Vagina (tissue), 2 donors: ENCODE data around the gene SARDH. TPM values are rescaled to one million over a fixed set of nuclear protein-coding genes. Genes with fewer than 3 reads are reported as not detected.

ENCODE experiments used
- DNase-seq, 2 donors: peaks; one replicate each; pipeline ENCODE4 v3.0.0-alpha.2; 2017; ENCODE audit errors: extremely low spot score in 2 of 2
- H3K27ac ChIP-seq: fragments of 200-600 bp; sonication (generic); one replicate; pipeline ENCODE4 v1.5.1; 2019
- H3K27me3 ChIP-seq: fragments of 200-600 bp; sonication (generic); one replicate; pipeline ENCODE4 v1.5.1; 2019
- H3K36me3 ChIP-seq, 2 donors: fragments of 200-600 bp; sonication (generic); one replicate each; pipeline ENCODE4 v1.5.1; 2017 to 2019
- H3K4me1 ChIP-seq: fragments of 200-600 bp; sonication (generic); one replicate; pipeline ENCODE4 v1.5.1; 2019
- H3K4me3 ChIP-seq, 2 donors: fragments of 200-600 bp; sonication (generic); 1 replicate in 1 of 2; 2 replicates in 1 of 2; pipeline ENCODE4 v1.5.1; 2016 to 2019
- H3K9me3 ChIP-seq: fragments of 200-600 bp; sonication (generic); one replicate; pipeline ENCODE4 v1.5.1; 2019
- CTCF ChIP-seq, 3 experiments: fragments of 450-650 bp in 2 of 3; fragments of 200-600 bp in 1 of 3; sonication (generic) in 1 of 3; IDR thresholded peaks; one replicate each; pipeline ENCODE4 v1.5.1; 2017 to 2019; ENCODE audit warnings: antibody characterized with exemption in 3 of 3, mild to moderate bottlenecking in 2 of 3, moderate library complexity in 2 of 3
- POLR2A ChIP-seq, 2 donors: fragments of 450-650 bp; IDR thresholded peaks; one replicate each; pipeline ENCODE4 v1.6.1; 2017; ENCODE audit warnings: antibody characterized with exemption in 2 of 2, mild to moderate bottlenecking in 2 of 2, moderate library complexity in 2 of 2
- POLR2AphosphoS5 ChIP-seq, 2 donors: sonication (generic); formaldehyde crosslinking; IDR thresholded peaks; one replicate each; pipeline ENCODE4 v1.9.0; 2017; ENCODE audit warnings: antibody characterized with exemption in 2 of 2, mild to moderate bottlenecking in 2 of 2, low read depth in 1 of 2; ENCODE audit not compliant: insufficient read depth in 1 of 2
- intact Hi-C: fragments of 100-400 bp; cut with DNase I; formaldehyde crosslinking; loops from one replicate; pipeline ENCODE4 v1.15.1; 2023
- total RNA-seq: library from RNA; depleted of rRNA; stranded (reverse); fragments of >200 nt; gene quantifications from one replicate; pipeline ENCODE4 v1.2.3, GENCODE V29; 2016

The SARDH gene
- total RNA-seq, 1 donor from 2014 or later, result 2.0 TPM

GRCh38 chr9:133672503-133673257 lies 65.5 kb downstream of the SARDH start:
- H3K4me1 ChIP-seq, result no peaks in the 10 kb centered on the region

GRCh38 chr9:133671371-133671770 lies 66.8 kb downstream of the SARDH start:
- no peak overlapping the region for H3K27ac ChIP-seq
- H3K9me3 ChIP-seq, result no peaks in the 10 kb centered on the region
- H3K4me1 ChIP-seq, result no peaks in the 10 kb centered on the region
- intact Hi-C loops, result no loop called here
- no peak for TF ChIP-seq POLR2A (IDR thresholded peaks at IDR 0.05)
- TF ChIP-seq CTCF (IDR thresholded peaks at IDR 0.05), result no peak
- TF ChIP-seq POLR2AphosphoS5 (IDR thresholded peaks at IDR 0.05; ENCODE audit: insufficient read depth in 1 of 2, low read depth in 1 of 2), result no peak
- H3K27me3 ChIP-seq, result no peaks in the 10 kb centered on the region
- H3K4me3 ChIP-seq, result no peak overlapping the region
- DNase-seq, result no peak
- no peaks in the 10 kb centered on the region for H3K36me3 ChIP-seq

More at GRCh38 chr9:133672503-133673257, 65.5 kb downstream of the SARDH start:
- H3K27me3 ChIP-seq, result no peaks in the 10 kb centered on the region
- intact Hi-C loops, result no loop called here
- no peak overlapping the region for H3K4me3 ChIP-seq
- H3K27ac ChIP-seq, result no peak overlapping the region
- no peak for DNase-seq
- no peaks in the 10 kb centered on the region for H3K36me3 ChIP-seq
- TF ChIP-seq CTCF (IDR thresholded peaks at IDR 0.05) (no peak), POLR2A (IDR thresholded peaks at IDR 0.05) (no peak), POLR2AphosphoS5 (IDR thresholded peaks at IDR 0.05; ENCODE audit: insufficient read depth in 1 of 2, low read depth in 1 of 2) (no peak)
- no peaks in the 10 kb centered on the region for H3K9me3 ChIP-seq

GRCh38 chr9:133670466-133670865 lies 67.7 kb downstream of the SARDH start:
- H3K27me3 ChIP-seq, result no peaks in the 10 kb centered on the region
- H3K4me3 ChIP-seq, result no peak overlapping the region
- no peak overlapping the region for H3K27ac ChIP-seq
- intact Hi-C loops, result no loop called here
- no peaks in the 10 kb centered on the region for H3K4me1 ChIP-seq
- DNase-seq, result no peak
- H3K36me3 ChIP-seq, result no peaks in the 10 kb centered on the region
- H3K9me3 ChIP-seq, result no peaks in the 10 kb centered on the region
- TF ChIP-seq POLR2A (IDR thresholded peaks at IDR 0.05), result no peak
- TF ChIP-seq POLR2AphosphoS5 (IDR thresholded peaks at IDR 0.05; ENCODE audit: insufficient read depth in 1 of 2, low read depth in 1 of 2), result no peak
- TF ChIP-seq CTCF (IDR thresholded peaks at IDR 0.05), result no peak

- Histone ChIP-seq H3K27me3 (no peaks in the 10 kb centered on the region), H3K9me3 (no peaks in the 10 kb centered on the region), H3K4me1 (no peaks in the 10 kb centered on the region), H3K4me3 (no peak overlapping the region), H3K27ac (no peak overlapping the region), H3K36me3 (no peaks in the 10 kb centered on the region)
- no peak for TF ChIP-seq POLR2A (IDR thresholded peaks at IDR 0.05)
- TF ChIP-seq POLR2AphosphoS5 (IDR thresholded peaks at IDR 0.05; ENCODE audit: insufficient read depth in 1 of 2, low read depth in 1 of 2), result no peak
- TF ChIP-seq CTCF (IDR thresholded peaks at IDR 0.05), result no peak
- intact Hi-C loops, result no loop called here
- no peak for DNase-seq
These were observed 68.9 kb downstream of the SARDH start for GRCh38 chr9:133669182-133669801.
